ENCODE measurements around the gene KRTAP9-7. TPM values are rescaled to one million over a fixed set of nuclear protein-coding genes. Genes with fewer than 3 reads are reported as not detected.

KRTAP9-7 gene
- total RNA-seq, 2 donors from 2014 or later: not detected

DNA sequence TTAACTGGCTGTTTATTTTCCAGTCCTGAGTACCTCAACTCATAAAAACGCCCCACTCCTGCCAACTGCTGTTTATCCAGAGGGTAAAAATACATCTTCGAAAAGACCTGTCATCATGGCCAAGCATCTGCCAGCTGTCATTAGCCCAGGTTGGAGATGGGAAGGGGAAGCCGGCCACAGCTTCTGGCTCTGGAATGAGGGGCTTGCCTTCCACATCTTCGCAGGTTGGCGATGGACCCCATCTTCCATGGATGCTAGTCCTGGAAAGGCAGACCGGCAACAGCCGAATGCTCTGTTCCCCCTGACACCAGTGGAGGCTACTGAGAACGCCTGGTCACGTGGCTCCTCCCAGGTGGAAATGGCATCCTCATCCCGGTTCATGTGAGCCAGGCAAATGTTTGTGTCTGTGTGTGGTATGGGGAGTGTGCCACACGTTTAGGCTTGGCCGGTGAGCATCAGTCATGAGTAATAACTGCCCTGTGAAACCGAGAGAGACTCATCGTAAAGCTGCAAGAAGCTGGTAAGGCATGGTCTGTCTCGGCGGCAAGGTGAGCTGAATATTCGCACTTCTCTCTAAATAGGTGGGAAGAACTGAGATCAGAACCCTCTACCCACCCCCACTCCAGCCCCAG lies 40.4 kb downstream of the KRTAP9-7 start:
- ATAC-seq (replicated peaks in 1 of 2): no peak
- Mint-ChIP-seq H3K36me3 (ENCODE audit: insufficient read depth in 2 of 2) (peaks cover 7 to 8% of the 10 kb centered on the region in 2 donors), H3K4me1 (ENCODE audit: low read depth) (no peaks in the 10 kb centered on the region), H3K4me3 (no peak overlapping the region), H3K27ac (no peak overlapping the region), H3K27me3 (ENCODE audit: low read depth) (no peaks in the 10 kb centered on the region), H3K9me3 (peaks cover 8 to 9% of the 10 kb centered on the region in 2 donors)
- no peak for DNase-seq

GRCh38 chr17:41318231-41318630 lies 42.7 kb downstream of the KRTAP9-7 start:
- Mint-ChIP-seq H3K9me3 (peaks cover 8 to 9% of the 10 kb centered on the region in 2 donors), H3K36me3 (ENCODE audit: insufficient read depth in 2 of 2) (peaks cover 7 to 8% of the 10 kb centered on the region in 2 donors), H3K4me3 (no peak overlapping the region), H3K27me3 (ENCODE audit: low read depth) (no peaks in the 10 kb centered on the region), H3K27ac (no peak overlapping the region), H3K4me1 (ENCODE audit: low read depth) (no peaks in the 10 kb centered on the region)
- no peak for ATAC-seq (replicated peaks in 1 of 2)
- no peak for DNase-seq

GRCh38 chr17:41322094-41322902 lies 46.8 kb downstream of the KRTAP9-7 start:
- DNase-seq (no peak), ATAC-seq (replicated peaks in 1 of 2) (peak; percentile 57 to 60)
- H3K27ac Mint-ChIP-seq: peak overlapping the region; percentile 20
- peaks cover 8 to 9% of the 10 kb centered on the region in 2 donors for H3K9me3 Mint-ChIP-seq
- H3K4me1 Mint-ChIP-seq (ENCODE audit: low read depth): peaks cover 23% of the 10 kb centered on the region
- H3K36me3 Mint-ChIP-seq (ENCODE audit: insufficient read depth in 2 of 2): peaks cover 7 to 8% of the 10 kb centered on the region in 2 donors
- no peaks in the 10 kb centered on the region for H3K27me3 Mint-ChIP-seq (ENCODE audit: low read depth)
- H3K4me3 Mint-ChIP-seq: no peak overlapping the region

DNA sequence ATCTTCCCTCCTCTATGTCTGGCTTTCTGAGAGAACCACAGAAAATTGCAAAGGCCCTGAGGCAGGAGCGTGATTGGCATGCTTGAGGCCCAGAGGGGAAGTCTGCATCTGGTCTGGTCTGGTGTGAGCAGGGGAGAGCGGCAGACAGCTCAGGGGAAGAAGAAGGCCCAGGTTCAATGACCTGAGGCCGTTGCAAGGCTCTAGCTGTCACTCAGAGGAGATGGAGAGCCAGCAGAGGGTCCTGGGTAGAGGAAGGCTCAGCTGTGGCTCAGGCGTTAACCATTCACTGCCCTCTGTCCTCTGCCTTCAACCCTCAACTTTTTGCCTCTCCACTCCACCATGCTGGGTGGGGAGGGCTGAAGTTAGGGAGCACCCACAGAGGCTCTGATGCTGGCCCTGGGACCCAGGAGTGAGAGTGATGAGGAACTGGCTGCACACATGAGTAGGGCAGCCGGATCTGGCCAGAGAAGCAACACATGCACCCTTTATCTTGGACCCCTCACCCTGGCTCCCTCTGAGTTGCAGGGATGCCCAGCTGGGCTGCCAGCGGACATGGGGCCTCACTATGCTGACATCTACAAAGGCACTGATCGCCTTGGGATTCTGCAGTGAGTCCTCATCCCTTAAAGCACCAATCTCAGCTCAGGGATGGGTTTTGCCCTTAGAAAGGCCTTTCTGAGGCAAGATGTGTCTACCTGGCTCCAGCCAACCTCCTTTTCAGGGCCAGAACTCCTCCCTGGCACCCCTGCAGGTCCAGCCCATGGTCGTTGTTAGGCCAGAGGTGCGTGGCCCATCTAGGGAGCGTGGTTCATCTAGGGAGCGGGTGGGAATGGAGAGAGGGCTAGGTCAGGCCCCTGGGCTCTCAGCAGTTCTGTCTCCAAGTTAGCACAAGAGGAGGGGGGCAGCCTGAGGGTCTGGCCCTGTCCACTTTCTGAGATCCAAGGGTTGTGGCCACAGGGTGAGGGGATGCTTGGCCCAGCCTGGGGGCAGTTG lies 47.7 kb downstream of the KRTAP9-7 start:
- H3K36me3 Mint-ChIP-seq (ENCODE audit: insufficient read depth in 2 of 2): peaks cover 7 to 8% of the 10 kb centered on the region in 2 donors
- DNase-seq (no peak), ATAC-seq (replicated peaks in 1 of 2) (no peak)
- H3K27me3 Mint-ChIP-seq (ENCODE audit: low read depth): no peaks in the 10 kb centered on the region
- peaks cover 8 to 9% of the 10 kb centered on the region in 2 donors for H3K9me3 Mint-ChIP-seq
- H3K4me1 Mint-ChIP-seq (ENCODE audit: low read depth): peaks cover 25% of the 10 kb centered on the region
- H3K27ac Mint-ChIP-seq: no peak overlapping the region
- H3K4me3 Mint-ChIP-seq: no peak overlapping the region

DNA sequence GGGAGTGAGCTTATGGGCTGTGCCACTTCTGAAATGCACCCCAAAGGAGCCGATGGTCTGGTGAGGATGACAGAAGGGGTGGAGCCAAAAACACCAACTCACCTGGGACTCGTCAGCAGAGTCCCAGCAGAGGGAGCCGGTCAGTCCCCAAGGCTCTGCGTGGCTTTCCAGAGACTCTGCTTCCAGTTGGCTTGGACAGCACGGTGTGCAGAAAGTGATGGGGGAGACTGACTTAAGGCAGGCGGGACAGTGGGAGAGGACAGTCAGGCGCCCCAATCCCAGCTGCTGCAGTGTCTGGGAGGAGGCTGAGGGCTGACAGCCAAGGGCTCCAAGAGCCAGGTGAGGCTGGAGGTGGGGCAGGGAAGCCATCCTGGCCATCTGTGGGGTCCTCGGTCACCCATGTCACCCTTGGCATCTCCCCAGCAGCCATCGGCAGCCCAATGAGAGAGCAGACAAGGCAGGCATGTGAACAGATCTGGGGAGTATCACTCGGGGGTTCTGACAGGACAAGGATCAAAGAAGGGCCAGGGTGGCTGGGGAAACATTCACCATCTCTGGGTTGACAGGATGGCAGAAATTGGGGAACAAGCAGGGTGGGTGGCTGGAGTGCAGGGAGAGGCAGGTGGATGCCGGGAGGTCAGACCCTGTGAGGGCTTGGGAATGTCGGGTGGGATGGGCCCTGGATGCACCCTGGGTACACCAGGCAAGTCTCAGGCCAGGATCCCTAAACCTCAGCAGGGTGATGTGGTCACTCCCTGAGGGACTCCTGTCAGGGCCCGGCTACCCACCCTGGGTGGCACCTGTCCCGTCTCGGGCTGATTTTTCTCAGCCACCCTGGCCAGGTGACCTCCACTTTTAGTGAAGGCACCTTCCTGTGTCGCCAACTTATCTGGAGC lies 48.9 kb downstream of the KRTAP9-7 start:
- H3K27ac Mint-ChIP-seq: peak overlapping the region; percentile 40
- H3K27me3 Mint-ChIP-seq (ENCODE audit: low read depth): no peaks in the 10 kb centered on the region
- no peak overlapping the region for H3K4me3 Mint-ChIP-seq
- peaks cover 5 to 7% of the 10 kb centered on the region in 2 donors for H3K36me3 Mint-ChIP-seq (ENCODE audit: insufficient read depth in 2 of 2)
- DNase-seq: no peak
- H3K9me3 Mint-ChIP-seq: peaks cover 6 to 7% of the 10 kb centered on the region in 2 donors
- H3K4me1 Mint-ChIP-seq (ENCODE audit: low read depth): peaks cover 31% of the 10 kb centered on the region
- ATAC-seq (replicated peaks in 1 of 2): peak; percentile 34 to 47

GRCh38 chr17:41325126-41325525 lies 49.6 kb downstream of the KRTAP9-7 start:
- Mint-ChIP-seq H3K4me1 (ENCODE audit: low read depth) (peaks cover 31% of the 10 kb centered on the region), H3K9me3 (peaks cover 2 to 5% of the 10 kb centered on the region in 2 donors), H3K27ac (no peak overlapping the region), H3K27me3 (ENCODE audit: low read depth) (no peaks in the 10 kb centered on the region), H3K4me3 (no peak overlapping the region), H3K36me3 (ENCODE audit: insufficient read depth in 2 of 2) (peaks cover under 1% of the 10 kb centered on the region in 2 donors)
- DNase-seq: no peak
- no peak for ATAC-seq (replicated peaks in 1 of 2)

DNA sequence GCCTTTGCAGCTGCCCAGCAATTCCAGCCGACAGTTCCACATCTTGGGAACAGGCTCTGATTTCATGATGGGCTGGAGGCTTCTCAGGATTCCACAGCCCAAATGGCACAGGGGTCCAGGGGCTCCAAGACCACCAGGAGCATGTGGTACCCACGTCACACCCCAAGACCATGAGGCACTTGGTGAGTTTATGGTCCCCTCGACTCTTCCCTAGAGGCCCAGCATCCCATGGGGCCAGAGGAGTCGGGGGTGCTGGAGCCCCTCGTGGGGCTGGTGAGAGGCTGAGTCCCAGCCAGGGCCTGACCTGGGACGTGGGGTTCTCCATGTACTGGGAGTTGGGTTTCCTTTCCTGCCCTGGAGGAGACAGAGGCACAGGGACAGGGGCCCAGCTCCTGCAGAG lies 50.1 kb downstream of the KRTAP9-7 start:
- Mint-ChIP-seq H3K36me3 (ENCODE audit: insufficient read depth in 2 of 2) (no peaks in the 10 kb centered on the region), H3K27ac (no peak overlapping the region), H3K4me3 (no peak overlapping the region), H3K9me3 (peaks cover 0 to 1% of the 10 kb centered on the region in 2 donors), H3K27me3 (ENCODE audit: low read depth) (no peaks in the 10 kb centered on the region), H3K4me1 (ENCODE audit: low read depth) (peaks cover 31% of the 10 kb centered on the region)
- ATAC-seq (replicated peaks in 1 of 2): no peak
- DNase-seq: no peak

Other genes starting within 250 kb of the KRTAP9-7 start
- gene KRTAP1-5, start 248.5 kb upstream of the KRTAP9-7 start, total RNA-seq: not detected
- not detected for gene KRTAP1-4, start 245.5 kb upstream of the KRTAP9-7 start, total RNA-seq
- not detected for gene KRTAP1-3, start 240.8 kb upstream of the KRTAP9-7 start, total RNA-seq
- not detected for gene KRTAP1-1, start 234.2 kb upstream of the KRTAP9-7 start, total RNA-seq
- gene KRTAP2-1, start 228.4 kb upstream of the KRTAP9-7 start, total RNA-seq: not detected
- gene KRTAP2-2, start 220.5 kb upstream of the KRTAP9-7 start, total RNA-seq: not detected
- gene KRTAP2-3, start 215.6 kb upstream of the KRTAP9-7 start, total RNA-seq: not detected
- gene KRTAP2-4, start 209.8 kb upstream of the KRTAP9-7 start, total RNA-seq: not detected
- not detected for gene KRTAP4-7, start 191.5 kb upstream of the KRTAP9-7 start, total RNA-seq
- gene KRTAP4-8, start 177.6 kb upstream of the KRTAP9-7 start, total RNA-seq: not detected
- gene KRTAP4-16, start 173.5 kb upstream of the KRTAP9-7 start, total RNA-seq: not detected
- gene KRTAP4-9, start 170.3 kb upstream of the KRTAP9-7 start, total RNA-seq: not detected
- gene KRTAP4-11, start 157.3 kb upstream of the KRTAP9-7 start, total RNA-seq: not detected
- not detected for gene KRTAP4-12, start 151.5 kb upstream of the KRTAP9-7 start, total RNA-seq
- gene KRTAP4-6, start 135.2 kb upstream of the KRTAP9-7 start, total RNA-seq: not detected
- gene KRTAP4-5, start 125.9 kb upstream of the KRTAP9-7 start, total RNA-seq: not detected
- gene KRTAP4-4, start 115.0 kb upstream of the KRTAP9-7 start, total RNA-seq: not detected
- not detected for gene KRTAP4-3, start 107.5 kb upstream of the KRTAP9-7 start, total RNA-seq
- gene KRTAP4-2, start 97.5 kb upstream of the KRTAP9-7 start, total RNA-seq: not detected
- gene KRTAP4-1, start 90.8 kb upstream of the KRTAP9-7 start, total RNA-seq: not detected
- gene KRTAP9-1, start 85.8 kb upstream of the KRTAP9-7 start, total RNA-seq: not detected
- not detected for gene KRTAP9-2, start 49.0 kb upstream of the KRTAP9-7 start, total RNA-seq
- gene KRTAP9-3, start 43.2 kb upstream of the KRTAP9-7 start, total RNA-seq: not detected
- gene KRTAP9-8, start 37.7 kb upstream of the KRTAP9-7 start, total RNA-seq: not detected
- not detected for gene KRTAP9-4, start 26.0 kb upstream of the KRTAP9-7 start, total RNA-seq
- gene KRTAP9-9, start 20.3 kb upstream of the KRTAP9-7 start, total RNA-seq: not detected
- not detected for gene KRTAP9-6, start 10.3 kb upstream of the KRTAP9-7 start, total RNA-seq
- gene KRTAP29-1, start 27.2 kb downstream of the KRTAP9-7 start, total RNA-seq: not detected
- not detected for gene KRTAP16-1, start 33.6 kb downstream of the KRTAP9-7 start, total RNA-seq
- gene KRTAP17-1, start 40.0 kb downstream of the KRTAP9-7 start, total RNA-seq: not detected
- gene KRT33A, start 75.1 kb downstream of the KRTAP9-7 start, total RNA-seq: not detected
- not detected for gene KRT33B, start 94.1 kb downstream of the KRTAP9-7 start, total RNA-seq
- gene KRT34, start 106.6 kb downstream of the KRTAP9-7 start, total RNA-seq: not detected
- not detected for gene KRT31, start 121.9 kb downstream of the KRTAP9-7 start, total RNA-seq
- gene KRT37, start 148.9 kb downstream of the KRTAP9-7 start, total RNA-seq: not detected
- not detected for gene KRT38, start 165.3 kb downstream of the KRTAP9-7 start, total RNA-seq
- not detected for gene KRT32, start 191.7 kb downstream of the KRTAP9-7 start, total RNA-seq
- gene KRT35, start 205.5 kb downstream of the KRTAP9-7 start, total RNA-seq: not detected
- not detected for gene KRT36, start 214.2 kb downstream of the KRTAP9-7 start, total RNA-seq
- gene KRT13, start 229.9 kb downstream of the KRTAP9-7 start, total RNA-seq: not detected
- not detected for gene KRT15, start 243.2 kb downstream of the KRTAP9-7 start, total RNA-seq

Measured in activated T-cell treated with anti-CD3 and anti-CD28 coated beads, Interleukin-2, amount 50 U/mL, for 72 hours (primary cell).